Neural cell (in vitro differentiated cells): ENCODE data around the gene XBP1.

ENCODE experiments used
- CTCF ChIP-seq: fragments of 450-650 bp; IDR thresholded peaks from 2 replicates; pipeline ENCODE4 v1.5.1; 2014; ENCODE audit warnings: antibody characterized with exemption, mild to moderate bottlenecking, moderate library complexity; ENCODE audit not compliant: poor library complexity, severe bottlenecking
- EP300 ChIP-seq: fragments of 450-650 bp; conservative IDR thresholded peaks from 2 replicates; pipeline ENCODE4 v1.6.1; 2014; ENCODE audit warnings: antibody characterized with exemption, mild to moderate bottlenecking, moderate library complexity; ENCODE audit not compliant: poor library complexity, severe bottlenecking
- EZH2 ChIP-seq: fragments of 200-600, 300-800 bp; shearing (Covaris generic), sonication (generic); IDR thresholded peaks from 2 replicates; pipeline ENCODE4 v1.6.1; 2014; ENCODE audit warnings: antibody characterized with exemption, low read length, borderline replicate concordance, mild to moderate bottlenecking; ENCODE audit not compliant: insufficient read depth, poor library complexity, severe bottlenecking
- MXI1 ChIP-seq: fragments of 450-650 bp; conservative IDR thresholded peaks from 2 replicates; pipeline ENCODE4 v1.6.1; 2014; ENCODE audit warnings: antibody characterized with exemption, mild to moderate bottlenecking; ENCODE audit not compliant: poor library complexity, severe bottlenecking
- POLR2AphosphoS5 ChIP-seq: IDR thresholded peaks from 2 replicates; pipeline ENCODE4 v1.6.1; 2012
- RAD21 ChIP-seq: fragments of 450-650 bp; conservative IDR thresholded peaks from 2 replicates; pipeline ENCODE4 v1.6.1; 2014; ENCODE audit warnings: antibody characterized with exemption, mild to moderate bottlenecking, moderate library complexity

- TF ChIP-seq POLR2AphosphoS5, result no peak
- no peak for TF ChIP-seq RAD21
- no peak for TF ChIP-seq CTCF
- TF ChIP-seq EZH2, result no peak
- no peak for TF ChIP-seq EP300
- no peak for TF ChIP-seq MXI1
Observed at GRCh38 chr22:28830441-28830840, 30.1 kb upstream of the XBP1 start.
